Measurements from ENCODE around the gene PLEKHH1. TPM values are rescaled to one million over a fixed set of nuclear protein-coding genes. Genes with fewer than 3 reads are reported as not detected.

PLEKHH1 gene
- total RNA-seq, 1 experiment from 2014 or later = 35.3 TPM

DNA sequence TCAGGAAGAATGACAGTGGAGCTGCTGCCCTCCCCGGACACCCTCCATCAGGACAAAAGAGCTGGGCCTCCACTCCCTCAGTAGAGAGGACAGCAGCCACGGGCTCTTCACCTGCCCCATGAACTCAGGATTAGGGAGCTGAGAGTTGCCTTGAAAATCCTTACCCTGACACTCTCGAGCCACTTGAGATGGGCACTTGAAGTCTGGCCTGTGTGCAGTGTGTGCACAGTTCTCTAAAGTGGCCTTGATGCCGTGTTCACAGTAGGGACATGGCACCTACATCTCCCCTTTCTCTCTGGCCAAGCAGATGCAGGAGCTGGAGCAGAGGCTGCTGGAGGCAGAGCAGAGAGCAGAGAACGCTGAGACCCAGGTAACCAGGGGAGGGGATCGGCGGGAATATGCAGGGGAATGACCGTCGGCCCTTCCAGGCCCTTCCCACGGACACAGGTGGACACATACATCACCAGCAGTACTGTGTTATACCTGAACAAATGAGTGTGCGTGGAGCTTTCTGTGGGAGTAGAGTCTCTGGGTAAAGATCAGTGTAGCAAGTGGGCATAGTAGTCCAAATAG lies 22.5 kb downstream of the PLEKHH1 start:
- H3K4me1 Mint-ChIP-seq = peaks cover 7 to 14% of the 10 kb centered on the region in 2 experiments
- no peak overlapping the region for H2BK120ac ChIP-seq (ENCODE audit: low read depth, low read length, poor library complexity, severe bottlenecking)
- H2AFZ ChIP-seq (ENCODE audit: low read length) = no peak overlapping the region
- no peak overlapping the region for H2AK5ac ChIP-seq (ENCODE audit: insufficient read length, low read length)
- H2BK20ac ChIP-seq (ENCODE audit: low read depth, low read length, poor library complexity, severe bottlenecking) = no peak overlapping the region
- no peaks in the 10 kb centered on the region for H3K27me3 Mint-ChIP-seq (ENCODE audit: low read depth)
- no peak overlapping the region for H3K18ac ChIP-seq (ENCODE audit: insufficient read length, low read depth, low read length)
- H3T11ph ChIP-seq (ENCODE audit: low read length) = no peak overlapping the region
- H3K14ac ChIP-seq (ENCODE audit: insufficient read depth, low read length) = no peak overlapping the region
- no peak overlapping the region for H4K8ac ChIP-seq (replicated peaks; ENCODE audit: insufficient read length, low read depth, low read length)
- no peak overlapping the region for H3K4me3 Mint-ChIP-seq
- H2BK15ac ChIP-seq (ENCODE audit: low read depth, low read length) = no peak overlapping the region
- H3K4ac ChIP-seq (ENCODE audit: low read depth, low read length) = no peak overlapping the region
- no peaks in the 10 kb centered on the region for H3K9me3 Mint-ChIP-seq
- WGBS (ENCODE audit: extremely low coverage, insufficient read length, low lambda C conversion rate) = no CpG with 5 or more reads among the region's 11 CpGs
- H3K27ac ChIP-seq (ENCODE audit: insufficient read length, low read depth, low read length) = no peak overlapping the region
- no peak for DNase-seq
- H3K9ac ChIP-seq (ENCODE audit: extremely low read depth, insufficient read length, low read length) = no peak overlapping the region
- H2BK12ac ChIP-seq (ENCODE audit: insufficient read length, low read depth, low read length) = no peak overlapping the region
- no peaks in the 10 kb centered on the region for H3K79me1 ChIP-seq (ENCODE audit: insufficient read depth, low read depth, low read length, poor library complexity, severe bottlenecking)
- no peaks in the 10 kb centered on the region for H3K9me3 ChIP-seq (ENCODE audit: control insufficient read depth, low read depth, low read length)
- TF ChIP-seq, protein P1, sequence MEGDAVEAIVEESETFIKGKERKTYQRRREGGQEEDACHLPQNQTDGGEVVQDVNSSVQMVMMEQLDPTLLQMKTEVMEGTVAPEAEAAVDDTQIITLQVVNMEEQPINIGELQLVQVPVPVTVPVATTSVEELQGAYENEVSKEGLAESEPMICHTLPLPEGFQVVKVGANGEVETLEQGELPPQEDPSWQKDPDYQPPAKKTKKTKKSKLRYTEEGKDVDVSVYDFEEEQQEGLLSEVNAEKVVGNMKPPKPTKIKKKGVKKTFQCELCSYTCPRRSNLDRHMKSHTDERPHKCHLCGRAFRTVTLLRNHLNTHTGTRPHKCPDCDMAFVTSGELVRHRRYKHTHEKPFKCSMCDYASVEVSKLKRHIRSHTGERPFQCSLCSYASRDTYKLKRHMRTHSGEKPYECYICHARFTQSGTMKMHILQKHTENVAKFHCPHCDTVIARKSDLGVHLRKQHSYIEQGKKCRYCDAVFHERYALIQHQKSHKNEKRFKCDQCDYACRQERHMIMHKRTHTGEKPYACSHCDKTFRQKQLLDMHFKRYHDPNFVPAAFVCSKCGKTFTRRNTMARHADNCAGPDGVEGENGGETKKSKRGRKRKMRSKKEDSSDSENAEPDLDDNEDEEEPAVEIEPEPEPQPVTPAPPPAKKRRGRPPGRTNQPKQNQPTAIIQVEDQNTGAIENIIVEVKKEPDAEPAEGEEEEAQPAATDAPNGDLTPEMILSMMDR (conservative IDR thresholded peaks at IDR 0.05) = no peak
- H4K91ac ChIP-seq (ENCODE audit: insufficient read length, low read depth, low read length) = no peak overlapping the region
- H3K27ac Mint-ChIP-seq = peak overlapping the region in 2 of 3 experiments; percentile 45 to 49; a peak in 2 of 7 replicates
- H4K20me1 ChIP-seq (ENCODE audit: control insufficient read depth, insufficient read depth, insufficient read length) = no peaks in the 10 kb centered on the region
- no peaks in the 10 kb centered on the region for H3K27me3 ChIP-seq (ENCODE audit: insufficient read depth, low read length)
- no peak overlapping the region for H4K5ac ChIP-seq (ENCODE audit: insufficient read length, low read depth, low read length)
- H3K56ac ChIP-seq (ENCODE audit: insufficient read length, low read depth, low read length) = no peak overlapping the region
- peaks cover 3% of the 10 kb centered on the region; the same call in 1 of the 2 replicates for H3K4me1 ChIP-seq (ENCODE audit: insufficient read depth, low read length)
- no peak overlapping the region for H3K23ac ChIP-seq (ENCODE audit: insufficient read length, low read depth, low read length)
- H3K79me2 ChIP-seq (ENCODE audit: insufficient read depth, low read length) = no peaks in the 10 kb centered on the region
- no peak overlapping the region for H3K4me2 ChIP-seq (ENCODE audit: insufficient read depth, insufficient read length, low read length)
- peaks cover 13 to 48% (median 29%) of the 10 kb centered on the region in 3 experiments; a peak in 6 of 7 replicates for H3K36me3 Mint-ChIP-seq (ENCODE audit: insufficient read depth in 1 of 3, low read depth in 3 of 3)
- H3K23me2 ChIP-seq (ENCODE audit: insufficient read length, low read depth, low read length, poor library complexity, severe bottlenecking) = no peaks in the 10 kb centered on the region
- no peak overlapping the region for H2BK5ac ChIP-seq (ENCODE audit: insufficient read length, low read length)

All from H9 (cell line).